T follicular helper cell (primary cell): ENCODE data around the gene SH2D3A.

Source experiments
- DNase-seq: peaks from one replicate; pipeline ENCODE4 v3.0.0-alpha.2; 2020; ENCODE audit warnings: low read depth

The SH2D3A gene

GRCh38 chr19:6737873-6738786 lies 29.1 kb downstream of the SH2D3A start:
- peak; percentile 65 for DNase-seq

GRCh38 chr19:6737284-6737872 lies 29.9 kb downstream of the SH2D3A start, which contains the start of gene GPR108:
TSS of gene GPR108 (minus strand) at chr19:6737580. CDS start at chr19:6737576, 4 bp downstream.
- DNase-seq: peak; percentile 99

- DNase-seq: no peak
These were observed 30.3 kb downstream of the SH2D3A start for GRCh38 chr19:6736917-6737283.

- peak; percentile 50 for DNase-seq
These were observed 30.9 kb downstream of the SH2D3A start for GRCh38 chr19:6736169-6736916.

GRCh38 chr19:6735181-6735911 lies 31.9 kb downstream of the SH2D3A start:
- no peak for DNase-seq

- DNase-seq: no peak
These were observed 33.0 kb downstream of the SH2D3A start for GRCh38 chr19:6734096-6734696.

GRCh38 chr19:6733338-6734095 lies 33.7 kb downstream of the SH2D3A start:
- no peak for DNase-seq

- no peak for DNase-seq
These were observed 34.4 kb downstream of the SH2D3A start for GRCh38 chr19:6732803-6733337.

- DNase-seq: no peak
These were observed 35.4 kb downstream of the SH2D3A start for GRCh38 chr19:6731822-6732221.

GRCh38 chr19:6730941-6731670 lies 36.1 kb downstream of the SH2D3A start:
- DNase-seq: no peak

- DNase-seq: no peak
These were observed 37.0 kb downstream of the SH2D3A start for GRCh38 chr19:6730153-6730804.

- DNase-seq: no peak
These were observed 37.6 kb downstream of the SH2D3A start for GRCh38 chr19:6729573-6730152.

- no peak for DNase-seq
These were observed 38.9 kb downstream of the SH2D3A start for GRCh38 chr19:6728346-6728745.

GRCh38 chr19:6725513-6726231 lies 41.6 kb downstream of the SH2D3A start:
- DNase-seq: no peak

GRCh38 chr19:6724631-6725492 lies 42.4 kb downstream of the SH2D3A start:
- DNase-seq: no peak

GRCh38 chr19:6723738-6724137 lies 43.5 kb downstream of the SH2D3A start:
- no peak for DNase-seq

GRCh38 chr19:6723108-6723618 lies 44.1 kb downstream of the SH2D3A start:
- no peak for DNase-seq
